ENCODE data around the gene GNAL.

Gene GNAL

DNA sequence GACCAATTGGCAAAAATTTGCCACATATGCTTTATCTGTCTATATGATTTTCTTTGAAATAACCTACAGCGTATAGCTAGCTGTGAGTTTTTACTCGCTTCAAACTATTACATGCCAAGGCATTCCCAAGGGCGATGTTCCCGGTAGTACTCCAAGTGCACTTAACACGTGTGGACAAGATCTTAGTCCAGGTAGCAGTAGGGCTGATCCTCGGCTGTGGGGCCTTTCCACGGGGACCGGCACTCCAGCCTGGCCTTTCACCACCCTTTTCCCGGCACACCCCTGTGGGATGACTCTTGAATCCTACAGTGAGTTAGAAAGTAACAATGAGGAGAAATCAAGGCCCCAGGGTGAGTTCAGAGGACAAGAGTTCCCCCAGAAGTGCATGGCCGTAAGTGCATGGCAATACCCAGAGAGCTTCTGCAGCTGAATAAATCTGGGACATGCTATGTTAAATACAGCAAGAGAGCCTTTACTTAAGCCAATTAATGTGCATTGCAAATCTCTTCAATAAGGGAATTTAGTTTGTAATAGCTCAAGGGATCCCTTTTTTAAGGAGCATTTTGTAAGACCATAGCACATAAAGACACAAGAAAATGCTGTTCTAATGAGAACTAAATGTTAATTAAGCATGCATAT lies 188.6 kb downstream of the GNAL start:
- TF ChIP-seq SIN3A (IDR thresholded peaks at IDR 0.05; ENCODE audit: borderline replicate concordance, insufficient read depth, low read length) (no peak), FOXP2 (optimal IDR thresholded peaks at IDR 0.05; ENCODE audit: borderline replicate concordance, extremely low read depth, extremely low read length, insufficient read depth) (no peak), POLR2AphosphoS5 (IDR thresholded peaks at IDR 0.05; ENCODE audit: low read depth, low read length) (no peak), TAF1 (IDR thresholded peaks at IDR 0.05; ENCODE audit: borderline replicate concordance, insufficient read depth, low read length) (no peak)
- TF ChIP-seq, protein P1, sequence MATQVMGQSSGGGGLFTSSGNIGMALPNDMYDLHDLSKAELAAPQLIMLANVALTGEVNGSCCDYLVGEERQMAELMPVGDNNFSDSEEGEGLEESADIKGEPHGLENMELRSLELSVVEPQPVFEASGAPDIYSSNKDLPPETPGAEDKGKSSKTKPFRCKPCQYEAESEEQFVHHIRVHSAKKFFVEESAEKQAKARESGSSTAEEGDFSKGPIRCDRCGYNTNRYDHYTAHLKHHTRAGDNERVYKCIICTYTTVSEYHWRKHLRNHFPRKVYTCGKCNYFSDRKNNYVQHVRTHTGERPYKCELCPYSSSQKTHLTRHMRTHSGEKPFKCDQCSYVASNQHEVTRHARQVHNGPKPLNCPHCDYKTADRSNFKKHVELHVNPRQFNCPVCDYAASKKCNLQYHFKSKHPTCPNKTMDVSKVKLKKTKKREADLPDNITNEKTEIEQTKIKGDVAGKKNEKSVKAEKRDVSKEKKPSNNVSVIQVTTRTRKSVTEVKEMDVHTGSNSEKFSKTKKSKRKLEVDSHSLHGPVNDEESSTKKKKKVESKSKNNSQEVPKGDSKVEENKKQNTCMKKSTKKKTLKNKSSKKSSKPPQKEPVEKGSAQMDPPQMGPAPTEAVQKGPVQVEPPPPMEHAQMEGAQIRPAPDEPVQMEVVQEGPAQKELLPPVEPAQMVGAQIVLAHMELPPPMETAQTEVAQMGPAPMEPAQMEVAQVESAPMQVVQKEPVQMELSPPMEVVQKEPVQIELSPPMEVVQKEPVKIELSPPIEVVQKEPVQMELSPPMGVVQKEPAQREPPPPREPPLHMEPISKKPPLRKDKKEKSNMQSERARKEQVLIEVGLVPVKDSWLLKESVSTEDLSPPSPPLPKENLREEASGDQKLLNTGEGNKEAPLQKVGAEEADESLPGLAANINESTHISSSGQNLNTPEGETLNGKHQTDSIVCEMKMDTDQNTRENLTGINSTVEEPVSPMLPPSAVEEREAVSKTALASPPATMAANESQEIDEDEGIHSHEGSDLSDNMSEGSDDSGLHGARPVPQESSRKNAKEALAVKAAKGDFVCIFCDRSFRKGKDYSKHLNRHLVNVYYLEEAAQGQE (IDR thresholded peaks at IDR 0.05; ENCODE audit: insufficient read depth in 1 of 2, low read depth in 2 of 2, low read length in 2 of 2), result no peak

DNA sequence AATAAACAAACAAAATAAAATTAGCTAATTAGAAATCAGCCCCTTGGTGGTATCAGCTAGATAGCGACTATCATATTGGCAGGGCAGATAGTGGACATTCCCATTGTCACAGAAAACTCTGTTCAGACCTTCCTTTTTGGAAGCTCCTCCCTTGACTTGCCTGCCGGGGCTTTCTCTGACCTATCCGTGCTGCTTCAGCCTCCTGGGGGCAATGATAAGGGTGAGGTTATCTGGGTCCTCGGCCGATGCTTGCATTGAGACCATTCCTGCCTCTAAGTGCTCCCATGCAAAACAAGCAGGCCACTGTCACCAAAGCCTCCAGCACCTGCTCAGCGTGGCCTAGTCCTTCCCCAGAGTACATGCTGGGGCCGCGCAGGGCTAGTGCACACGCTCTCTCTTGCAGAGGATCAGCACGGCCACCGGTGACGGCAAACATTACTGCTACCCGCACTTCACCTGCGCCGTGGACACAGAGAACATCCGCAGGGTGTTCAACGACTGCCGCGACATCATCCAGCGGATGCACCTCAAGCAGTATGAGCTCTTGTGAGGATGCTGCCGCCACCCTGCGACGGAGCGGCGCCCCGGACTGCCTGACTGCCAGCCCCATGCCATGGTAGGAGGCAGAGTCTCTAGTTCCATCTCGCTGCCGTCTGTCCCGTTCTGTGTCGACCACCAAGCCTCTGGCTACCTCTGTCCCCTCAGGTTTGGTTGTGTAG lies 191.7 kb downstream of the GNAL start:
- no peak for TF ChIP-seq POLR2AphosphoS5 (IDR thresholded peaks at IDR 0.05; ENCODE audit: low read depth, low read length)
- TF ChIP-seq FOXP2 (optimal IDR thresholded peaks at IDR 0.05; ENCODE audit: borderline replicate concordance, extremely low read depth, extremely low read length, insufficient read depth), result no peak
- TF ChIP-seq, protein P1 (IDR thresholded peaks at IDR 0.05; ENCODE audit: insufficient read depth in 1 of 2, low read depth in 2 of 2, low read length in 2 of 2), result no peak
- TF ChIP-seq SIN3A (IDR thresholded peaks at IDR 0.05; ENCODE audit: borderline replicate concordance, insufficient read depth, low read length), result no peak
- no peak for TF ChIP-seq TAF1 (IDR thresholded peaks at IDR 0.05; ENCODE audit: borderline replicate concordance, insufficient read depth, low read length)

DNA sequence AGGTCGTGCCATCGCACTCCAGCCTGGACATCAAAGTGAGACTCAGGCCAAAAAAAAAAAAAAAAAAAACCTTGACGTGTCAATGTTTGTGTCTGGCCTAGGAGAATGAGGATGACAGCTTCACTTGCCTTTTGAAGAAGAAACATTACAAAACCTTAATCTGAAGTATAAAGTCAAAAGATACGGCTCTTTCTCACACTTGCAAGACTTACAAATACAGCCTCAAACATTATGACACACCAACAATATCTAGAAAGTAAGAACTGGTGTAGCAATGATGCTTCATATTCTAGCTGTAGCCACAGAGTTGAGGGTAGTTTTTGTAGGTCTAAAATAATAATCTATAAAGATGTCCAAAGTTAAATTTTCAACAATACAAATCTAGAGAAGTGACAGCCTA lies 193.6 kb downstream of the GNAL start:
- no peak for TF ChIP-seq POLR2AphosphoS5 (IDR thresholded peaks at IDR 0.05; ENCODE audit: low read depth, low read length)
- TF ChIP-seq TAF1 (IDR thresholded peaks at IDR 0.05; ENCODE audit: borderline replicate concordance, insufficient read depth, low read length), result no peak
- TF ChIP-seq, protein P1 (IDR thresholded peaks at IDR 0.05; ENCODE audit: insufficient read depth in 1 of 2, low read depth in 2 of 2, low read length in 2 of 2), result no peak
- no peak for TF ChIP-seq FOXP2 (optimal IDR thresholded peaks at IDR 0.05; ENCODE audit: borderline replicate concordance, extremely low read depth, extremely low read length, insufficient read depth)
- TF ChIP-seq SIN3A (IDR thresholded peaks at IDR 0.05; ENCODE audit: borderline replicate concordance, insufficient read depth, low read length), result no peak

DNA sequence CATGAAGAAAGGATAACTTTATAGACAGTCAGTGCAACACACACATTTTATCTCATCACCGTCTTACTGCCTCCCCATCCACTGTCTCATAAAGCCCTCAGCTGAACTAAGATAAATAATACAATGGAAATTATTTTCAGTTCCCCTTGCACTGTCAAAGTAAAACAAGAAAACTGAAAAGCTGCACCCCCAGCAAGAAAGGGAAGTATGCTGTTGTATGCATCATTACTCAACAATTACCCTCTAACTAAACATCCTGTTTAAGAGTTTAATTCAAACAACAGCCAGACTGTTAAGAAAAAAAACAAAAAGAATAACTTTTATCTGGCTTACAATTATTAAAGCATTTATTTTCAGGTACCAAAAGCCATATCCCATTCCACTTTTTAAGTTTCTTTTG lies 194.1 kb downstream of the GNAL start:
- TF ChIP-seq POLR2AphosphoS5 (IDR thresholded peaks at IDR 0.05; ENCODE audit: low read depth, low read length) (no peak), FOXP2 (optimal IDR thresholded peaks at IDR 0.05; ENCODE audit: borderline replicate concordance, extremely low read depth, extremely low read length, insufficient read depth) (no peak), TAF1 (IDR thresholded peaks at IDR 0.05; ENCODE audit: borderline replicate concordance, insufficient read depth, low read length) (no peak), SIN3A (IDR thresholded peaks at IDR 0.05; ENCODE audit: borderline replicate concordance, insufficient read depth, low read length) (no peak)
- TF ChIP-seq, protein P1 (IDR thresholded peaks at IDR 0.05; ENCODE audit: insufficient read depth in 1 of 2, low read depth in 2 of 2, low read length in 2 of 2), result no peak
